GM21528 (cell line): ENCODE results near the gene COG5.

Experiments used
- ATAC-seq: cut with Tn5 transposase; IDR thresholded peaks from one replicate; pipeline ENCODE4 v1.9.1; 2021; ENCODE audit warnings: mild to moderate bottlenecking, moderate library complexity; ENCODE audit not compliant: unreplicated experiment, low FRiP score

COG5 gene

GRCh38 chr7:107398161-107398560 is 165.6 kb downstream of the COG5 start:
- ATAC-seq = no peak

- no peak for ATAC-seq
Observed at GRCh38 chr7:107396990-107397389, 166.7 kb downstream of the COG5 start.

- ATAC-seq = no peak
Observed at GRCh38 chr7:107396081-107396480, 167.6 kb downstream of the COG5 start.

GRCh38 chr7:107394831-107395230 is 168.9 kb downstream of the COG5 start:
- ATAC-seq = no peak

GRCh38 chr7:107394276-107394675 is 169.4 kb downstream of the COG5 start:
- ATAC-seq = no peak

- no peak for ATAC-seq
Observed at GRCh38 chr7:107392830-107393229, 170.9 kb downstream of the COG5 start.

GRCh38 chr7:107390916-107391315 is 172.8 kb downstream of the COG5 start:
- no peak for ATAC-seq

- ATAC-seq = no peak
Observed at GRCh38 chr7:107388604-107389003, 175.1 kb downstream of the COG5 start.

- ATAC-seq = no peak
Observed at GRCh38 chr7:107387573-107388219, 176.0 kb downstream of the COG5 start.

GRCh38 chr7:107387128-107387527 is 176.6 kb downstream of the COG5 start:
- no peak for ATAC-seq

GRCh38 chr7:107386548-107387102 is 177.1 kb downstream of the COG5 start:
- ATAC-seq = no peak

GRCh38 chr7:107384025-107384424 is 179.7 kb downstream of the COG5 start:
- ATAC-seq = no peak

GRCh38 chr7:107383203-107383602 is 180.5 kb downstream of the COG5 start:
- ATAC-seq = no peak

GRCh38 chr7:107381453-107381852 is 182.3 kb downstream of the COG5 start:
- no peak for ATAC-seq

GRCh38 chr7:107373354-107373753 is 190.4 kb downstream of the COG5 start:
- ATAC-seq = no peak

GRCh38 chr7:107372298-107372697 is 191.4 kb downstream of the COG5 start:
- ATAC-seq = no peak

GRCh38 chr7:107370816-107371215 is 192.9 kb downstream of the COG5 start:
- ATAC-seq = no peak

- ATAC-seq = no peak
Observed at GRCh38 chr7:107364787-107365186, 198.9 kb downstream of the COG5 start.

- ATAC-seq = no peak
Observed at GRCh38 chr7:107359520-107360316, 204.0 kb downstream of the COG5 start.

- ATAC-seq = no peak
Observed at GRCh38 chr7:107355616-107356015, 208.1 kb downstream of the COG5 start.

- ATAC-seq = no peak
Observed at GRCh38 chr7:107354640-107355039, 209.1 kb downstream of the COG5 start.

- no peak for ATAC-seq
Observed at GRCh38 chr7:107353701-107354100, 210.0 kb downstream of the COG5 start.
